ENCODE measurements around the gene RRAS2.
A peak's percentile ranks its signal among the peaks of the same experiment; 100 is the strongest.
"Not testable (repeated sequence)": the region's sequence is repeated elsewhere in the genome, so short reads cannot be mapped to it uniquely, and the experiment has no call there.

Gene RRAS2

DNA sequence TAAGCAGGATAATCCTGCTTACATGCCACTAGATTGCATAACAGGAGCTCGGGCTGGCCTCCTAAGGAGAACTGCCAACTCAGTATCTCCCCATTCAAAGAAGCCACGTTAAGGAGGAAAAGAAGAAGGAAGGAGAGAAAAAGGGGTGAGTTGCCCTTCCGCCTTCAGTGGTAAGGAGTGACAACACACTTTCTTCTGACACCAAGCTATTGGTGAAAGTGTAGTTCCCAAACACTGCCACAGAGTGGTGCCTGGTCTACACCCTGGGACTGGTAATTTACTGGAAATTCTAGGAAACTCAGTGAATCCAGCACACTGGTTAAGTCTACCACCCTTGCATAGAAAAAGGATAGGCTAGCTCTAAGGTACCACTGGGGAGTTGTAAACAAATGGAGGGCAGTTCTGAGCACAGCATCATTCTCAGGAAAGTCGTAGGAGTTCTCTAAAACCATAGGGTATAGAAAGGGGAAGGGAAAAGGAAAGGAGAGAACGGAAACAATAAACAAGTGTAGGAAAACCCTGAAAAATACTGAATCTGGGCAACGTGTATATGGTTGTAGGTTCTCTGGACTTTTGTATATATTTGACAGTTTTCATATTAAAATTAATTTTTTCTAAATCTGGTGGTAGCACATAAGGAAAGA, 58.2 kb downstream of the RRAS2 start:
- peak; percentile 4 for DNase-seq

DNA sequence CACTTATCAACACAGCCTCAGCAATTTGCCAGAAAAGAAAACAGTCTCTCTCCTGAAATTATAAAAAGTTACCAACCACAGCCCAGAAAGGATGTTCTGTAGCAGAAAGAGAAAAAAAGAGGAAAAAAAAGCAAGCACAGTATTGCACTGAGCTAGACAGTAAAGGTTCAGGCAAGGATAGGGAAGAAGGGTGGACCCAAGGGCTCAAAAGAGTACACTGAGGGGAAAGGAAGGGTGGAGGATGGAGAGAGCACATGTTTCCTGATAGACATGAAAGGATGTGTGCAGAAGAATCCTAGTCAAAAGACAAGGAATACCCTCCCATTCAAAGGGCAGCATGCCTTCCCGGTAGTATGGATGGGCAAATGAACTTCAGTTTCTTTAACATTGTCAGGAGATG, 59.1 kb downstream of the RRAS2 start:
- DNase-seq: no peak

DNA sequence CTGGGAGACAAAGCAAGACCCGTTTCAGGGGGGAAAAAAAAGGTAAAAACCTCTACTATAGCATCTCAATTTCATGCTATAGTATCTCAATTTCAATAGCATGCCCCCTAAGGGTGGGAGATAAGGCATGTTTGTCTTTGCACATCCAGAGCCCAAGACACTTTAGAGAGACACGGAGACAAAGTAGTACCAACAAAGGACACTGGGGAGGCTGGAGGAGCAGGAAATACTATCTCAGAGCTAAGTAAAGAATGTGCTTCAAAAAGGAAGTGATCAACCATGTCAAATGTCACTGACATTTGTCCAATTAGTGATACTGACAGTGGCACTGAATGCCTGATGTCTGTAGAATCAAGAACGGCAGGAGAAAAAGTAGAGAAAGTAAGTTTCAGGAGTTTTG, 68.6 kb downstream of the RRAS2 start:
- DNase-seq: no peak

DNA sequence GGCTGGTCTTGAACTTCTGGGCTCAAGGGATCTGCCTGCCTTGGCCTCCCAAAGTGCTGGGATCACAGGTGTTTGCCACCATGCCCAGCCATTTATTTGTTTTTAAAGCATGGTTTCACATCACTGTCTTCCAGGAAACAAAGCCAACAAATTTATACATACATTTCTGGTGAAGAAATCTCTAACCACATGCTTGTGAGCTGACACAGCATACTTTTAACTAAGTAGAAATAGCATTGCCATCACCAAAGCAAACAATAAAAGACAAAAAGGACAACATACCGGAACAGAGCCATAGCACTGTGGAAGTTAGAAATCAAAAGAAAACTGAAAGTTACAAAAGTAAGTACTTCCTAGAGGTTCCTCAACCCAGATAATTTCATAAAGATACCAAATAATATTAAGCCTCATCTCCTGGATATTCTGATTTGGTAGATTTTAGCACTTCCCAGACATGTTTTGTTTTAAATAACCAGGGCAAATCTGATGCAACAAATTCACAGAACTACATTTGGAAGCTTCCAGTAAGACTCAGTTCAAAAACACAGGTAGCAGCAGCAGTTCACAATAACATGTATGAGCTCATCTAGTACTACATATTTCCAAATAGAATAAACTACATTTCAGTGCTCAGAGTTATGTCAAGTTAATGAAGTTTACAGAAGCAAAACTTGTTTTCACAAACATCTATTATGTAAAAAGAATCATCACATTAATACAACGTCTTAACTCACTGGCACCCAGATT, 70.6 kb downstream of the RRAS2 start:
- no peak for DNase-seq

DNA sequence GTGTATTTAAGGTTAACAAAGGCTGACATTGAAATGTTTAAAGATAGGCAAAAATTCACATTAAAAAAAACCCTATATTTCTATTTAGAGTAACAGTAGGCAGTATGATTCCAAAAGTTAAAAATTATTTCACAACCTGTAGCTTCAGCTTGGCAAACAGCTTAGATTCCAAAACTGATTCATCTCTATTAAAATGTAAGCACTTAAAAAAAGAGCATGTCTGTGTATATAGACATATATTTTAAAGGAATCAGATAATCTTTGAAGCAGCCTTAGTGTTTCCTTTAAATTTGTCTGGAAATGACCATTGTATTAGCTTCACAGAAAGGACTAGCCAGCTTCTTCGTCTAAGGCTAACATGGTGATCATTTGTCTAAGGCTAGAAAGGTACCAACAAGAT, 80.1 kb downstream of the RRAS2 start:
- DNase-seq: not testable (repeated sequence)

DNA sequence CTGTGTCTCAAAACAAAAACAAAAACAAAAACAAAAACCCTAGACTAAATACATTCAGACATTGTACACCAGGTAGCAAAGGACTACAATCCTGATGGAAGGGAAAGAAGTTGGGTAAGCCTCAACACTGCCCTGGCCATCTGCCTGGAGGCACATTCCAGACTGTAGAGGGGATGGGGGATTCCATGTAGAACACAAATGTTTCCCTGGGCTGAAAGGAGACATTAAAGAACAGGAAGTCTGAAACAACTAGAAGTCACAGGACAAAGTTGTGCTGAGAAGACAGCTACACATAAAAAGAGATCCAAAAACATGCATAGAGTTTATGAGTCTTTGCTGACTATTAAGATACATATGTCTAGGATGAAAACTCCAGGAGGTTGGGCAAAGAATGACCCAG, 83.9 kb downstream of the RRAS2 start:
- DNase-seq: no peak

DNA sequence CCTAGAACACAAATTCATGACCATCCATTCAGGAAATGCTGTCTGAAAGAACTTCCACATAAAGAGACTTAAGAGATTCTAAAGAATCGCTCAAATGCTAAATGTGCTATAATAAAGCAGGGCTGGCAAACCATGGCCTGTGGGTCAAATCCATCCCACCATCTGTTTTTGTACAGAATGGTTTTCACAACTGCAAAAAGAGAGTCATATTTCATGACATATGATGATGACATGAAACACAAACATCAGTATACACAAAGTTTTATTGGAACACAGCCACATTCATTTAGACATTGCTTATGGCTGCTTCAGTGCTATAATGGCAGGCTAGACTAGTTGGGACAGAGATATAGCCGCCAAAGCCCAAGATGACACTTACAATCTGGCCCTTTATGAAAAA, 85.1 kb downstream of the RRAS2 start:
- DNase-seq: no peak

DNA sequence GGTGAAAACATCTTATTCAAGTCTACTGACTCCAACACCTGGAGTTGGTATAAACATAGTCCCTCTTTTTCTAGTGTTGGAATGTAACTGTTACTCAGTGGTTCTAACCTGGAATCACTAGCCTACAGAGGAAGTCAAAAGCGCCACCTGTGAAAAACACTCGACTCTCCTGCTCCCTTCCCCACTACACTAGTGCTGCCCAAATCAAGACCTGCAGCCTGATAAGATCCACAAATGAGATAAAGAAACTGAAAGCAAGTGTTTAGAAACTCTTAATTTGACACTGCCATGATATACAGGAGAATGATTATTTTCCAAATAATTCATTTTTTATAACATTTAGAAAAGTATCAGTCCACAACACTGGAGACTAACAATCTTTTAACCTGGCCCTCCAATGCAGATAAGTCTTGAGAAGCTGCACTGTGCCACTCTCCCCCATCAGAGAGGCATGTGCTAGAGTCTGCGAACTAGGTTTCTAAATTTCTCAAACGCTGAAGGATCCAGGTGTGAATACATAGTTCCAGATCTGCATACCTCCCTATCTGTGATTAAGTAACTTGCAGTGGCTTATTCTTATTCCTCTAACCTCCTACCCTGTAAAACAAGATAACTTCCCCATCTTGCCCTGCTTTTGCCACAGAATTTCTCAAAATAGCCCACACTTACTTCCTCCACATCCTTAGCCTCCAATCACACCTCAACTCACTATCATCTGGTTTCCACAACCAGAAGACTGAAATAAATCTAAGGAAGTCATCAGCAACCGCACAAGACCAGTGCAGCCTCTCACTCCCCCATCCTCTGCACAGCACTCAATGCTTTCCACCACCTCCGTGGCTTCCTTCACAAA, 88.1 kb downstream of the RRAS2 start:
- DNase-seq: no peak

DNA sequence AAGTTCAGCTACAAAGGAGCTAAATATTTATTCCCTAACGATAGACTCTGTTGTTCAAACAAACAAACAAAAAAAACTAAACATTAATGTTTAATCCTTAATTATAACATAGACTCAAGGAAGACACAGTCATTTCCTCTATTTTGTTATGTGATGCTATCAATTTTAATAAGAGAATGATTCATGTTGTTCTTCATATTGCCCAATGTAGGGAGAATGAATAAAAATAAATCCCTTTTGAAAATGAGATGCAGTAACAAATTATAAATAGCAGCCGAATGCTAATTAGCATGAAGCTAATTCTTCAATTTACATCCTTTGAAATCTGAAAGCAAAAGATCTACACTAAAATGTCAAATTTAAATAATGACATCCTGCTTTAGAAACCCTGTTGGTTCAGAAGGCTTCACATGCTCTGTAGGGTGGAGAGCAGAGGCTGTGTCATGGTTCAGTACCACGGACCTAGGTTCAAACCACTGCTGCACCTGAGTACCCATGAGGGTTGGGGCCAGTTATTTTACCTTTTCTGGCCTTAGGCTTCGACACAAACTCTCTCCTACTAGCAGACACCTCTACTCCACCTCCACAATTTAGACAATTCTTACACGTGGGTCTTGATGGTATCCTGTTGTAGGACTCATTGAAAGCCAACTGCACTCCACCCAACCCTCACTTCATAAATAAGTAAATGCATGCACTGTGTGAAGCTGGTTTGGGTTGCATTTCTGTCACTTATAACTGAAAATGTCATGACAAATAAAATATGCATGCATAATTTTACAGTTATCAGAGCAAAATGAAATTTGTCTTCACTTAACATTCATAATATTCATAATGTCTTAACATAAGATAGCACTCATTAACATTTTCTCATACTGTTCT, 89.0 kb downstream of the RRAS2 start:
- no peak for DNase-seq

DNA sequence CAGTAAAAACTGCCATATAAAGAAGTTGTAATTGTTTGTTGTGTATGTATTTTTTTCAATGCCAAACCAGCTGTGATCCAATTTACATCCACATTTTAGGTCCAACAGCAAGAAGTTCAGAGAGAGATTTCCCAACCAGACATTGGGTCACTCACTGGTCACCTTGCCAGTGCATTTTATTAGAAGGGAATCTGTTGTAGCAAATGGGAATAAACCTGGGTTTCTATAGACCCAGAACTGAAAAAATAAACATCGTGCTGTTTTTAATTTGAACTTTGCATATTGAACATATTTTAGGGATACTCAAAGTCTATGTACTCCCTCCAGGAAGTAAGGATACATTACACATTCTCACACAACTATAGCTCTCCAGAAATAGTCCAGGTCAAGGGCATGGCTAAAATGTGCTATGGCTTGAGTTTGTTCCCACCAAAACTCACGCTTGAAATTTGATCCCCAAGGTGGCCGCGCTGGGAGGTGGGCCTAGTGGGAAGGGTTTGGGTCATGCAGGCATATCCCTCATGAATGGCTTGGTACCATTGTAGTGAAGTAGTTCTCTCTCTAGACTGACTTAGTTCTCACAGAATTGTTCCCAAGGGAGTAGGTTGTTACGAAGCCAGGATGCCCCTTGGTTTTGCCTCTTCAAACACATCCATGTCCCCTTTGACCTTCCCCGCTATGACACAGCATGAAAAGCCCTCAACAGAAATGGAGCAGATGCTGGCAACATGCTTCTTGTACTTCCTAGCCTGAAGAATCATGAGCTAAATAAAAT, 90.9 kb downstream of the RRAS2 start:
- DNase-seq: no peak

DNA sequence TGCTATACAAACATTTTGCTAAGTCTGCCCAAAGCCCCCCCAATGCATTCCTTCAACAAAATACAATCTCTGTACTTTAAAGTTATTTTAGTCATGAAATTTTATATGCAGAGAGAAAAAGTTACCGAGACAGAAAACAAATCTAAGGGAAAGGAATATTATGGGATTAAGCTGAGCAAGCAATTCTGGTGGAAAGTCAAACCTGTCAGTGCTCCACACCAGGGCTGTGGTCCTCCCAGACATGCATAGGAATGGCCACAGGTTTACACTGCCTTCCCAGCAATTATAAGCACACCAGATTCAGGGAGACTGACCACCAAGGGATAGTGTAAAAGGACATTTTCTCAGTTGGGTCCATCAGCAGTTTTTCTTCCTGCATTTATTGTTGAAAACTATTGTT, 92.4 kb downstream of the RRAS2 start:
- DNase-seq: no peak

DNA sequence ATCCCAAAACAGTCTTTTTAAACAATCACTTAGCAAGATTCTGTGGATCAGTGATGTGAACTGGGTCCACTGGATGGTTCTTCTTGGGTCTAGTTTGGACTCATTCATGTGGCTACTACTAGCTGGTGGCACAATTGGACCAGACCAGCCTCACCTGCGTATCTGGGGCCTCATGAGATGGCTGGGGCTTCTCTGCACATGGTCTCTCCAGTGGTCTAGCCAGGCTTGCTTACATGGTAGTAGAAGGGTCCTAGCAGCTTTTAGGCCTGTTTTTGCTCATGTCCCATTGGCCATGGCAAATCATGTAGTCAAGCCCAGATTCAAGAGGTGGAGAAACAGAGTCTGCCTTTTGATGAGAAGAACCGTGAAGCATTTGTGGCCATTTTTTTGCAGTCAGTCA, 94.0 kb downstream of the RRAS2 start:
- no peak for DNase-seq

DNA sequence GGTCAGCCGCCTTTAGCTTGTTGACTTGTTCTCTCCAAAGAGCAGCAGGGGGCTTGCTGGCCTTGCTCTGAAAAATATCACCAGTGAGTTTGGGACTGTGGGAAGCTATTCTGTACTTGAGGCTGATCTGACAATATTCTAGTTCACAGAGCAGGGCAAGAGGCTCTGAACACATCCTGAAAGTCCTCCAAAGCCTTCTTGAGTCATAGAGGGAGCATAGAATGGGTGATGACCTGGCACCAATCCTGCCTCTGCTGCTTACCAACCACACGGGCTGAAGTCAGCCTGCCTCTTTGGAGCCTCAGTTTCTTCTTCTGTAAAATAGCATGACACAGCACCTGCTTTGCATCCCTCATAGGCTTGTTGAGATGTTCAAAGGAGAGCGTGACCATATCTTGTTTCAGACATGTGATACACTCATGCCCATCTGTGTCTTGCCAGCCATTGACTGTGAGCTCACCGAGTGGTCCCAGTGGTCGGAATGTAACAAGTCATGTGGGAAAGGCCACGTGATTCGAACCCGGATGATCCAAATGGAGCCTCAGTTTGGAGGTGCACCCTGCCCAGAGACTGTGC, 96.6 kb downstream of the RRAS2 start:
- no peak for DNase-seq

DNA sequence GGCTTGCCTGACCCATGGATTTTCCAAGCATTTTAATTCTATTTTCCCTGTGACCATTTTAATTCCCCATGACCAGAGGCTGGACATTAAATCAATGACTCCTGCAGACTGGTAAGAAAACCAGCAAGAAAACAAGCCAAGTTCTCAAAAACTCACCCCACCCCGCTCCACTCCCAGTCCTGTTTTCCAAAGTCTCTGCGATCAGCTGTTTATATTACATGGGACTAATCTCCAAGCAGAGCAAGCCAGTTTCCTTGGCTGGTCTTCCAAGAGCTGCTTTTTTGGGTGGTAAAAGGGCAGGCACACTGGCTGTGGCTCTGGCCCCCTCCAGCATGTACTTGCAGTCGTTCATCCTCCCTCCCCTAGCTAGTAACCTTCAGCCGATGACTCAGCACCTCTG, 97.9 kb downstream of the RRAS2 start:
- no peak for DNase-seq

DNA sequence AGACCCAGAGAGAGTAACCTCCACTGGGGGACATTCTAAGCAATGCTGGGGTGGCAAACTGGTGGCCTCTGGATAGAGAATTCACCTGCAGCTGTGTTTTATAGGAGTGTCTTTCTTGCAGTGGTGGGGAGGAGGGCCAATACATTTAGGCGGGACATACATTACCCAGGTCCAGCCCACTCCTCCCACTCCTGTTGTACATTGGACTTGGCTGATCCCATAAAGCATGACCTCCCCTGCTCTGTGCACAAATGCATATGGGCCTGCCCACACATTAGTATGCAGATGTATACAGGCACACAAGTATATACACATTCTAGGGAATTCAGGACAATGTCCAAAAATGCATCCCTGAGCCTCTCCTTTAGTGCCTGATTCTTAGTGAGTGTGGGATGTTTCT, 99.1 kb downstream of the RRAS2 start:
- no peak for DNase-seq

DNA sequence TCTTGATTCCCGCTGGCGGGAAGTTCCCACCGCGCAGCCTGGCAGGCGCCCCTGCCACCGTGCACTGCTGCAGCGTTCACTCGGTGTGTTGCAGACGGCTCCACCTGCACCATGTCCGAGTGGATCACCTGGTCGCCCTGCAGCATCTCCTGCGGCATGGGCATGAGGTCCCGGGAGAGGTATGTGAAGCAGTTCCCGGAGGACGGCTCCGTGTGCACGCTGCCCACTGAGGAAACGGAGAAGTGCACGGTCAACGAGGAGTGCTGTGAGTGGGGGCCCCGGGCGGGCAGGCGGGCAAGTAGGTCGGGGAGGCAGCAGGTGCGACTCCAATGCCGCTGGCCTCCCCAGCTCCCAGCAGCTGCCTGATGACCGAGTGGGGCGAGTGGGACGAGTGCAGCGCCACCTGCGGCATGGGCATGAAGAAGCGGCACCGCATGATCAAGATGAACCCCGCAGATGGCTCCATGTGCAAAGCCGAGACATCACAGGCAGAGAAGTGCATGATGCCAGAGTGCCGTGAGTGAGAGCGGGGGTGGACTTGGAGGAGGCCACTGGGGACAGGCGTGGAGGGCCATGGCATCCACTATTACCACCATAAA, 99.7 kb downstream of the RRAS2 start:
- no peak for DNase-seq

DNA sequence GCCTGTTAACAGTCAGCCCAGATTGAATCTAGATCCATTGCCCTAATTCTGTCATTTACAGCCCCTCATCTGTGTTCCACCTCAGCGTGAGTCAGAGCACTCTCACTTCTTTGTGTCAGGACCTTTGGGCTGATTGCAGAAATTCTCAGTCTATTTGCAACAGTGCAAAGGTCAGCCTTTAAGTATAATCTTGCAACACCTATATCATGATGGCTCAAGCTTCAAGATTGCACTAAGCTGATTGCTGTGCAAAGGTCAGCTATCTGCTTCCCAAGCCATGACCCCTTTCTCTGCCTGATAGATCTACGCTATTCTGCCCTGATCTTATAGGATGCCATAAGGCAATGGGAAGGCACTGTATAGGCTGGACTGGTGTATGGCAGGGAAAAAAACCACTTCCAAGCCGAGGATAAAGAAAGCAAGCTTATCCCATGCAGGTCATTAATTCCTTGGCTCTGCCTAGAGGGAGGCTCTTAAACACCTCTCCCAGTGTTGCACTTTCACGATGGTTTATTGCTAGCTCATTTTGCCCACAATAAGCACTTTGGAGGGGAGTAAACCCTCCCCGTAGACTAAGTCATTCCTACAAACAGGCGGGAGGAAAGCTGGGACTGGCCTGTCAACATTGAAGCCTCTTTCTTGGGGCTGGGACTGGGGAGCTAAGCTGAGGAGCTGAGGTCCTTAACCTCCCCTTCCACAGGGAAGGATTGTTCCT, 100.6 kb downstream of the RRAS2 start:
- DNase-seq: no peak

DNA sequence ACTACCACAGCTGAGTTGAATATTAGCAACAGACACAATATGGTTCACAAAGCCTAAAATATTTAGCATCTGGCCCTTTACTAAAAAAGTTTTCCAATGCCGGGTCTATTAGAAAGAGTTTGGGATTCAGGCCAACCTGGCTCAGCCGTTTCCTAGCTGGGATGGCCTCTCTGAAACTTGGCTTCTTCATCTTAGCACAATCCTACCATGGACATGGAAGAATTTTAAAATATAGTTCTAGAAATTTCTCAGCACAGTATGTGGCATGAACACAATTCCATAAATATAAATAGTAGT, 103.8 kb downstream of the RRAS2 start:
- DNase-seq: no peak

DNA sequence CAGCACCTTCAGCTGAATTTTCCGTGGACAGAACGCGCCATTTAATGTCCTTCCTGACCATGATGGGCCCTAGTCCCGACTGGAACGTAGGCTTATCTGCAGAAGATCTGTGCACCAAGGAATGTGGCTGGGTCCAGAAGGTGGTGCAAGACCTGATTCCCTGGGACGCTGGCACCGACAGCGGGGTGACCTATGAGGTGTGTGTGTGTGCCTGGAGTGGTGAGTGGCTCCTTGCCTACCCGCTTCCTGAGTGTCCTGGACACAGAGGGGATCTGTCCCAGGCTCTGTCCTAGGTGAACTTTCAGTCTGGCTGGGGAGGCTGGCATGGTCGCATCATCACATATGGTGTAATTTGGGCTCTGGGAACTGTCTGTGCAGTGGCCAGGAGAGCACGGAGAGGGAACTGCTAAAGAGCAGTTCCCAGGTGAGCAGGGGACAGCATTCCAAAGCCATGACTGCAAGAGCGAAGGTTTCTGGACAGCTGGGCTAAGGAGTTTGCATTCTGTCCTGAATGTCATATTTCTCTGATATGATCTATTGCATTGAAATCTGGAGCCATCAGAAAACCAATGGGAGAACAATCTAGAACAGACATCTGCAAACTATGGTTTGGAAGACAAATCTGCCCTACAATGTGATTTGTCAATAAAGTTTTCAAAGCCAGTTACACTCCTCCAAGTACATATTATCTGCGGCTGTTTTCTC, 104.3 kb downstream of the RRAS2 start:
- DNase-seq: no peak

DNA sequence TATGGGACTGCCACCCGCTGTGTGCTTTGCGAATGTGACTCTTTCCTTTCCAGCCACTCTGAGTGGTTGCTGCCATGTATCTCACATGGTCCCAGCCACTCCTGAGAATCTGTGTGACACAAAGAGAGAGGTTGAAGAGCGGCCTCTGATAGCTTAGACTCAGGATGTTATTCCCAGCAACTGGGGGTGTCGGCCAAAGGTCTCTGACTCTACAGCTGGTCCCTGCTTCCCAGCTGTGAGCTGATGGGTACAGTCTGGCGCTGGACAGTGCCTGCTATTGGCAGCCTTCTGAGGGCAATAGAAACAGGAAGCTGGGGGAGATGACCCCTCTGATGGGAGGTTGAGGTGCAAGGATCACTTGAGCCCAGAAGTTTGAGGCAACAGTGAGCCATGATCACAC, 105.1 kb downstream of the RRAS2 start:
- DNase-seq: no peak

Measured in effector CD4-positive, alpha-beta T cell (primary cell).